ENCODE measurements around the gene SLC39A7. TPM values are rescaled to one million over a fixed set of nuclear protein-coding genes. Genes with fewer than 3 reads are reported as not detected.

SLC39A7 gene
- total and polyA plus RNA-seq, 4 donors = 8.9 to 112 (median 71.1) TPM

- Histone ChIP-seq H3K9me3 (ENCODE audit: control insufficient read depth in 4 of 4, low read length in 3 of 4) (no peaks in the 10 kb centered on the region), H3K4me1 (ENCODE audit: control insufficient read depth in 4 of 4, insufficient read depth in 4 of 4, low read length in 3 of 4) (no peaks in the 10 kb centered on the region), H3K9ac (ENCODE audit: low read depth in 1 of 2, low read length in 2 of 2) (no peak overlapping the region), H3K27me3 (ENCODE audit: control insufficient read depth in 4 of 4, insufficient read depth in 4 of 4, low read length in 3 of 4) (no peaks in the 10 kb centered on the region), H3K4me3 (ENCODE audit: low read depth in 1 of 3, low read length in 3 of 3) (no peak overlapping the region), H3K36me3 (ENCODE audit: control insufficient read depth in 4 of 4, insufficient read depth in 3 of 4, low read depth in 1 of 4, low read length in 3 of 4) (no peaks in the 10 kb centered on the region), H3K27ac (ENCODE audit: low read depth in 1 of 2, low read length in 2 of 2) (no peak overlapping the region)
- no peak for DNase-seq (ENCODE audit: low spot score)
- TF ChIP-seq NR2F2 (IDR thresholded peaks at IDR 0.05) (no peak), REST (IDR thresholded peaks at IDR 0.05) (no peak), RXRA (IDR thresholded peaks at IDR 0.05) (no peak), TAF1 (conservative IDR thresholded peaks at IDR 0.05) (no peak), FOXA2 (IDR thresholded peaks at IDR 0.05) (no peak), HNF4G (IDR thresholded peaks at IDR 0.05) (no peak), SP1 (IDR thresholded peaks at IDR 0.05) (no peak), ZBTB33 (IDR thresholded peaks at IDR 0.05) (no peak), GABPA (IDR thresholded peaks at IDR 0.05 in 1 of 2, conservative IDR thresholded peaks at IDR 0.05 in 1 of 2) (no peak), ATF3 (IDR thresholded peaks at IDR 0.05) (no peak), FOXA1 (IDR thresholded peaks at IDR 0.05) (no peak), CTCF (IDR thresholded peaks at IDR 0.05; ENCODE audit: low read depth, low read length, missing input control) (no peak), EGR1 (IDR thresholded peaks at IDR 0.05; ENCODE audit: low read depth in 2 of 2) (no peak)
- 87% methylated on average over 9 of the region's 9 CpGs for WGBS
Measured at GRCh38 chr6:33170176-33171015, 30.3 kb upstream of the SLC39A7 start.

Measured in liver (tissue), 9 donors.